WTC11 (cell line): ENCODE measurements around the gene GDPGP1. TPM values are rescaled to one million over a fixed set of nuclear protein-coding genes. Genes with fewer than 3 reads are reported as not detected.

Experiments used
- ATAC-seq: fragments of 200-7000 bp; cut with Tn5 transposase; 2 replicates; pipeline ENCODE4 v1.10.0; 2021; ENCODE audit warnings: mild to moderate bottlenecking, moderate library complexity
- CTCF ChIA-PET: fragments of 300-600 bp; sonication (Branson Sonifier 250); formaldehyde crosslinking; loops from one replicate; lab custom pipeline; 2021; ENCODE audit warnings: antibody characterized with exemption; lab: Charles Lee
- POLR2A ChIA-PET: fragments of 350-600 bp; sonication (Branson Sonifier 250); formaldehyde crosslinking; loops from one replicate; lab custom pipeline; 2021; ENCODE audit warnings: antibody characterized with exemption; lab: Charles Lee
- DNase-seq: peaks from one replicate; pipeline ENCODE4 v3.0.0; 2021; ENCODE audit warnings: low spot score
- H3K27ac Mint-ChIP-seq: 2 replicates; pipeline ENCODE4 v1.8.0; 2021; ENCODE audit warnings: mixed read lengths
- H3K27me3 Mint-ChIP-seq: 2 replicates; pipeline ENCODE4 v1.8.0; 2021; ENCODE audit warnings: low read depth, mild to moderate bottlenecking, moderate library complexity, mixed read lengths
- H3K36me3 Mint-ChIP-seq: 2 replicates; pipeline ENCODE4 v1.8.0; 2021; ENCODE audit warnings: mixed read lengths
- H3K4me1 Mint-ChIP-seq: 2 replicates; pipeline ENCODE4 v1.8.0; 2022; ENCODE audit warnings: mixed read lengths
- H3K4me3 Mint-ChIP-seq: 2 replicates; pipeline ENCODE4 v1.8.0; 2021; ENCODE audit warnings: mild to moderate bottlenecking, moderate library complexity, mixed read lengths
- H3K9me3 Mint-ChIP-seq: 2 replicates; pipeline ENCODE4 v1.8.0; 2021; ENCODE audit warnings: mixed read lengths
- CBFB ChIP-seq: sonication (generic); formaldehyde crosslinking; IDR thresholded peaks from 2 replicates; pipeline ENCODE4 v1.8.1; 2022; ENCODE audit warnings: mild to moderate bottlenecking, low read depth, missing genetic modification reagents
- CREM ChIP-seq: sonication (generic); formaldehyde crosslinking; IDR thresholded peaks from 2 replicates; pipeline ENCODE4 v1.8.1; 2022; ENCODE audit warnings: mild to moderate bottlenecking, missing genetic modification reagents, moderate library complexity
- ETV6 ChIP-seq: sonication (generic); formaldehyde crosslinking; IDR thresholded peaks from 2 replicates; pipeline ENCODE4 v1.8.1; 2022; ENCODE audit warnings: mild to moderate bottlenecking, missing genetic modification reagents
- FOXK1 ChIP-seq: sonication (generic); formaldehyde crosslinking; IDR thresholded peaks from 2 replicates; pipeline ENCODE4 v1.8.0; 2022; ENCODE audit warnings: mild to moderate bottlenecking, moderate library complexity, missing genetic modification reagents
- IRF1 ChIP-seq: sonication (generic); formaldehyde crosslinking; IDR thresholded peaks from 2 replicates; pipeline ENCODE4 v1.8.0; 2023; ENCODE audit warnings: missing genetic modification reagents
- KAT7 ChIP-seq: sonication (generic); formaldehyde crosslinking; IDR thresholded peaks from 2 replicates; pipeline ENCODE4 v1.8.1; 2023; ENCODE audit warnings: missing genetic modification reagents, mild to moderate bottlenecking, borderline replicate concordance
- NR1H2 ChIP-seq: sonication (generic); formaldehyde crosslinking; IDR thresholded peaks from 2 replicates; pipeline ENCODE4 v1.9.0; 2021; ENCODE audit warnings: mild to moderate bottlenecking, moderate library complexity, missing genetic modification reagents
- NR2C2 ChIP-seq: sonication (generic); formaldehyde crosslinking; IDR thresholded peaks from 2 replicates; pipeline ENCODE4 v1.8.0; 2022; ENCODE audit warnings: mild to moderate bottlenecking, missing genetic modification reagents
- SMAD3 ChIP-seq: sonication (generic); formaldehyde crosslinking; IDR thresholded peaks from 2 replicates; pipeline ENCODE4 v1.8.0; 2022; ENCODE audit warnings: missing genetic modification reagents, mild to moderate bottlenecking, borderline replicate concordance
- SOX15 ChIP-seq: fragments of 250-450 bp; sonication (Bioruptor Pico); IDR thresholded peaks from 2 replicates; pipeline ENCODE4 v1.9.0; 2021; ENCODE audit warnings: mild to moderate bottlenecking
- ZNF121 ChIP-seq: sonication (generic); formaldehyde crosslinking; IDR thresholded peaks from 2 replicates; pipeline ENCODE4 v1.8.0; 2023; ENCODE audit warnings: missing genetic modification reagents
- ZNF281 ChIP-seq: sonication (generic); formaldehyde crosslinking; IDR thresholded peaks from 2 replicates; pipeline ENCODE4 v1.8.0; 2023; ENCODE audit warnings: mild to moderate bottlenecking, missing genetic modification reagents
- ZNF423 ChIP-seq: fragments of 250-450 bp; sonication (Bioruptor Pico); IDR thresholded peaks from 2 replicates; pipeline ENCODE4 v2.1.2; 2022; ENCODE audit warnings: mild to moderate bottlenecking, moderate library complexity
- ZNF512 ChIP-seq: sonication (generic); formaldehyde crosslinking; IDR thresholded peaks from 2 replicates; pipeline ENCODE4 v1.8.1; 2022; ENCODE audit warnings: missing genetic modification reagents, borderline replicate concordance
- ZSCAN18 ChIP-seq: fragments of 250-450 bp; sonication (Bioruptor Pico); IDR thresholded peaks from 2 replicates; pipeline ENCODE4 v2.1.2; 2022; ENCODE audit warnings: mild to moderate bottlenecking, moderate library complexity
- total RNA-seq: library from RNA; stranded (reverse); gene quantifications from 3 replicates; pipeline ENCODE4 v1.2.3, GENCODE V29; 2021
- TF ChIP-seq, protein P1 (sequence below): fragments of 200-600 bp; IDR thresholded peaks from 2 replicates; pipeline ENCODE4 v1.8.0; 2022; ENCODE audit warnings: antibody characterized with exemption
- TF ChIP-seq, protein P2 (sequence below): sonication (generic); formaldehyde crosslinking; IDR thresholded peaks from 2 replicates; pipeline ENCODE4 v1.8.1; 2022; ENCODE audit warnings: mild to moderate bottlenecking, moderate library complexity, missing genetic modification reagents
- TF ChIP-seq, protein P3 (sequence below): sonication (generic); formaldehyde crosslinking; IDR thresholded peaks from 2 replicates; pipeline ENCODE4 v1.8.1; 2022; ENCODE audit warnings: mild to moderate bottlenecking, missing genetic modification reagents, moderate library complexity, borderline replicate concordance

The GDPGP1 gene
- total RNA-seq, 1 experiment from 2014 or later = 2.6 TPM

- ChIA-PET CTCF (interaction anchor here (0.5 to 1.8 kb wide), 6 partner anchors 14 to 78 kb away, joined by 3 to 14 read pairs (median 6); partner anchors contain the start of genes CIB1, GDPGP1 and SEMA4B), POLR2A (interaction anchor here (0.9 kb wide), 1 partner anchor 46 kb away, joined by 3 read pairs; the partner anchor contains the start of gene NGRN)
- DNase-seq = peak; percentile 77
- H3K9me3 Mint-ChIP-seq = no peaks in the 10 kb centered on the region
- H3K27me3 Mint-ChIP-seq = no peaks in the 10 kb centered on the region
- peaks cover 18% of the 10 kb centered on the region for H3K36me3 Mint-ChIP-seq
- peaks cover 10% of the 10 kb centered on the region for H3K4me1 Mint-ChIP-seq
- no peak for TF ChIP-seq ZNF281 (CRISPR knock-in tag)
- TF ChIP-seq ETV6 (CRISPR knock-in tag) = peak; percentile 58; the same call in 1 of the 2 replicates
- TF ChIP-seq, protein P1, sequence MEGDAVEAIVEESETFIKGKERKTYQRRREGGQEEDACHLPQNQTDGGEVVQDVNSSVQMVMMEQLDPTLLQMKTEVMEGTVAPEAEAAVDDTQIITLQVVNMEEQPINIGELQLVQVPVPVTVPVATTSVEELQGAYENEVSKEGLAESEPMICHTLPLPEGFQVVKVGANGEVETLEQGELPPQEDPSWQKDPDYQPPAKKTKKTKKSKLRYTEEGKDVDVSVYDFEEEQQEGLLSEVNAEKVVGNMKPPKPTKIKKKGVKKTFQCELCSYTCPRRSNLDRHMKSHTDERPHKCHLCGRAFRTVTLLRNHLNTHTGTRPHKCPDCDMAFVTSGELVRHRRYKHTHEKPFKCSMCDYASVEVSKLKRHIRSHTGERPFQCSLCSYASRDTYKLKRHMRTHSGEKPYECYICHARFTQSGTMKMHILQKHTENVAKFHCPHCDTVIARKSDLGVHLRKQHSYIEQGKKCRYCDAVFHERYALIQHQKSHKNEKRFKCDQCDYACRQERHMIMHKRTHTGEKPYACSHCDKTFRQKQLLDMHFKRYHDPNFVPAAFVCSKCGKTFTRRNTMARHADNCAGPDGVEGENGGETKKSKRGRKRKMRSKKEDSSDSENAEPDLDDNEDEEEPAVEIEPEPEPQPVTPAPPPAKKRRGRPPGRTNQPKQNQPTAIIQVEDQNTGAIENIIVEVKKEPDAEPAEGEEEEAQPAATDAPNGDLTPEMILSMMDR = peak; percentile 77
- peak overlapping the region; percentile 5 for H3K27ac Mint-ChIP-seq
- H3K4me3 Mint-ChIP-seq = no peak overlapping the region
- ATAC-seq = peak; percentile 78
These were observed 14.4 kb upstream of the GDPGP1 start for GRCh38 chr15:90219421-90220141.

DNA sequence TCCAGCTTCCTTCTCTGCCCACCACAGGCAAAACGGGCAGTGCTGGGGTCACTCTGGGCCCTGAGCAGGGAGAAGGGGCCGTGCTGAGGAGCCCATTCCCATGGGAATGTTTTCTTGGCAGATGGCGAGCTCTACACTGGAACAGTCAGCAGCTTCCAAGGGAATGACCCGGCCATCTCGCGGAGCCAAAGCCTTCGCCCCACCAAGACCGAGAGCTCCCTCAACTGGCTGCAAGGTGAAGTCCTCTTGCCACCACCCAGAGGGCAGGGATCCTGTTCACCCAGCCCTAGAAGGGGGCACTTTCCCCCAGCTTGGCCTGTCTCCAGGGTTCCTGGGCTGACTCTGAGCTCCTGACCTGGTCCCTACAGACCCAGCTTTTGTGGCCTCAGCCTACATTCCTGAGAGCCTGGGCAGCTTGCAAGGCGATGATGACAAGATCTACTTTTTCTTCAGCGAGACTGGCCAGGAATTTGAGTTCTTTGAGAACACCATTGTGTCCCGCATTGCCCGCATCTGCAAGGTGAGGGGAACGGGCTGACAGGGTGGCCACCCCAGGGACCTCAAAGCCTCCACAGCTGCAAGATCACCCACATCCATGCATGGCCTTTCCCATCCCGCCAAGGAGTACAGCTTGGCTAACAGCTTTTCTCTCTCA lies 12.6 kb upstream of the GDPGP1 start:
- H3K36me3 Mint-ChIP-seq = peaks cover 31% of the 10 kb centered on the region
- POLR2A ChIA-PET = interaction anchor here (0.6 to 1.5 kb wide), 6 partner anchors 12 to 119 kb away, joined by 3 to 12 read pairs (median 4); partner anchors contain the start of genes CIB1, GDPGP1 and IDH2
- TF ChIP-seq ZSCAN18 = no peak
- TF ChIP-seq, protein P2, sequence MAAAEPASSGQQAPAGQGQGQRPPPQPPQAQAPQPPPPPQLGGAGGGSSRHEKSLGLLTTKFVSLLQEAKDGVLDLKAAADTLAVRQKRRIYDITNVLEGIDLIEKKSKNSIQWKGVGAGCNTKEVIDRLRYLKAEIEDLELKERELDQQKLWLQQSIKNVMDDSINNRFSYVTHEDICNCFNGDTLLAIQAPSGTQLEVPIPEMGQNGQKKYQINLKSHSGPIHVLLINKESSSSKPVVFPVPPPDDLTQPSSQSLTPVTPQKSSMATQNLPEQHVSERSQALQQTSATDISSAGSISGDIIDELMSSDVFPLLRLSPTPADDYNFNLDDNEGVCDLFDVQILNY (CRISPR knock-in tag) = no peak
- no peak for TF ChIP-seq KAT7
- 0 out of 2 replicates have a peak, but pooled peaks have one; percentile 24 for TF ChIP-seq ZNF423
- no peak for TF ChIP-seq SOX15
- TF ChIP-seq FOXK1 (CRISPR knock-in tag) = 0 out of 2 replicates have a peak, but pooled peaks have one; percentile 28
- TF ChIP-seq SMAD3 (CRISPR knock-in tag) = no peak
- TF ChIP-seq, protein P1 = peak; percentile 35; the same call in 1 of the 2 replicates
- TF ChIP-seq ZNF512 (CRISPR knock-in tag) = 0 out of 2 replicates have a peak, but pooled peaks have one; percentile 67
- 0 out of 2 replicates have a peak, but pooled peaks have one; percentile 3 for TF ChIP-seq ZNF121 (CRISPR knock-in tag)
- TF ChIP-seq IRF1 (CRISPR knock-in tag) = no peak
- no peak for TF ChIP-seq CREM (CRISPR knock-in tag)
- TF ChIP-seq, protein P3, sequence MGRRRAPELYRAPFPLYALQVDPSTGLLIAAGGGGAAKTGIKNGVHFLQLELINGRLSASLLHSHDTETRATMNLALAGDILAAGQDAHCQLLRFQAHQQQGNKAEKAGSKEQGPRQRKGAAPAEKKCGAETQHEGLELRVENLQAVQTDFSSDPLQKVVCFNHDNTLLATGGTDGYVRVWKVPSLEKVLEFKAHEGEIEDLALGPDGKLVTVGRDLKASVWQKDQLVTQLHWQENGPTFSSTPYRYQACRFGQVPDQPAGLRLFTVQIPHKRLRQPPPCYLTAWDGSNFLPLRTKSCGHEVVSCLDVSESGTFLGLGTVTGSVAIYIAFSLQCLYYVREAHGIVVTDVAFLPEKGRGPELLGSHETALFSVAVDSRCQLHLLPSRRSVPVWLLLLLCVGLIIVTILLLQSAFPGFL (CRISPR knock-in tag) = no peak
- peak; percentile 35; the same call in 1 of the 2 replicates for TF ChIP-seq ETV6 (CRISPR knock-in tag)
- no peak for TF ChIP-seq CBFB (CRISPR knock-in tag)
- no peak for TF ChIP-seq NR1H2 (CRISPR knock-in tag)
- TF ChIP-seq NR2C2 (CRISPR knock-in tag) = no peak

More for the DNA sequence above, 12.6 kb upstream of the GDPGP1 start:
- no peak overlapping the region for H3K4me3 Mint-ChIP-seq
- no peak overlapping the region for H3K27ac Mint-ChIP-seq
- DNase-seq (peak; percentile 81), ATAC-seq (peak; percentile 93)
- no peaks in the 10 kb centered on the region for H3K9me3 Mint-ChIP-seq
- CTCF ChIA-PET = interaction anchor here (0.6 to 3.5 kb wide), 45 partner anchors 9 to 548 kb away, joined by 3 to 110 read pairs (median 5); partner anchors contain the start of genes CIB1, GDPGP1, IDH2 and NGRN
- H3K4me1 Mint-ChIP-seq = peaks cover 5% of the 10 kb centered on the region
- H3K27me3 Mint-ChIP-seq = no peaks in the 10 kb centered on the region
